GM08714 (cell line): ENCODE data around the gene HHIP.
A peak's percentile ranks its signal among the peaks of the same experiment; 100 is the strongest.

Experiments
- H3K4me3 ChIP-seq: fragments of 200-500 bp; sonication (Bioruptor generic); 2 replicates; pipeline ENCODE4 v1.5.1; 2014; ENCODE audit warnings: mild to moderate bottlenecking, low read length, inconsistent platforms
- ZNF274 ChIP-seq: IDR thresholded peaks from 2 replicates; pipeline ENCODE4 v1.6.1; 2012; ENCODE audit warnings: mild to moderate bottlenecking, low read depth, low read length

Gene HHIP, protein sequence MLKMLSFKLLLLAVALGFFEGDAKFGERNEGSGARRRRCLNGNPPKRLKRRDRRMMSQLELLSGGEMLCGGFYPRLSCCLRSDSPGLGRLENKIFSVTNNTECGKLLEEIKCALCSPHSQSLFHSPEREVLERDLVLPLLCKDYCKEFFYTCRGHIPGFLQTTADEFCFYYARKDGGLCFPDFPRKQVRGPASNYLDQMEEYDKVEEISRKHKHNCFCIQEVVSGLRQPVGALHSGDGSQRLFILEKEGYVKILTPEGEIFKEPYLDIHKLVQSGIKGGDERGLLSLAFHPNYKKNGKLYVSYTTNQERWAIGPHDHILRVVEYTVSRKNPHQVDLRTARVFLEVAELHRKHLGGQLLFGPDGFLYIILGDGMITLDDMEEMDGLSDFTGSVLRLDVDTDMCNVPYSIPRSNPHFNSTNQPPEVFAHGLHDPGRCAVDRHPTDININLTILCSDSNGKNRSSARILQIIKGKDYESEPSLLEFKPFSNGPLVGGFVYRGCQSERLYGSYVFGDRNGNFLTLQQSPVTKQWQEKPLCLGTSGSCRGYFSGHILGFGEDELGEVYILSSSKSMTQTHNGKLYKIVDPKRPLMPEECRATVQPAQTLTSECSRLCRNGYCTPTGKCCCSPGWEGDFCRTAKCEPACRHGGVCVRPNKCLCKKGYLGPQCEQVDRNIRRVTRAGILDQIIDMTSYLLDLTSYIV

DNA sequence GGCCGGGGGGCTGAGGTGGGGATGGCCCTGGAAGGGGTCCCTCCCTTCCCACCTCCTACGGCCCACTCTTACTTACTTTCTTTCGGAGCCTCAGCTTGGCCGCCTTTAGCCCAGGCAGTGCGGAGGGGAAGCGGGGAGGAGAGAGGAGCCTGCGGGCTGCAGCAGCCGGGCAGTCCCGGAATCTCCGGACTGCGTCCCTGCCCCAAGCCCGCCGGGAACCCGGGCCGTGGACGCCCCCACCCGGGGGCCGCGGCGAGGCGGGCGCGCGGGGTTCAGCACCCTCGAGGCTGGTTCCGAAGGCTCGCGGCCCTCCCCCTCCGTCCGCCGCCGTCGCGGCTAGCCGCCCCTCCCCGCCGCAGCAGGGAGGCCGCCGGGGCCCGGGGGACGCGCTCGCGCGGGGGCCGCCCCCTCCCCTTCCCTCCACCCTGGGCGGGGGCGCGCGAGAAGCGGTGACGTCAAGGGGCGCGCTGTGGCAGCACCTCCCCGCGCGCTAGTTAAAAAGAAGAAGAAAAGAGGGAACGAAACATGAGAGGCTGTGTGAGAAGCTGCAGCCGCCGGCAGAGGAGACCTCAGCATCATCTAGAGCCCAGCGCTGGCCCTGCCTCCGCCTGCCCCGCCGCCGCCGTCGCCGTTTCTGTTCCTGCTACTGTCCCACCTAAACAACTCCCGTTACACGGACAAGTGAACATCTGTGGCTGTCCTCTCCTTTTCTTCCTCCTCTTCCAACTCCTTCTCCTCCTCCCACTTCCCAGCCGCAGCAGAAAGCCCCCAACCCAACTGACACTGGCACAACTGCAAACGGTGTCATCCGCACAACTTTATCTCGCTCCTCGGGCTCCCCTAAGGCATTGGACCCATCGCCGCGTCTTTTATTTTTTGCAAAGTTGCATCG is at the start of gene HHIP:
Gene HHIP (plus strand): TSS at position 526 of the 892 bp plus-strand sequence. CDS start 520 bp downstream, outside the sequence.
- H3K4me3 ChIP-seq, result peak within 1 kb of the TSS; percentile 65
- no peak for TF ChIP-seq ZNF274

DNA sequence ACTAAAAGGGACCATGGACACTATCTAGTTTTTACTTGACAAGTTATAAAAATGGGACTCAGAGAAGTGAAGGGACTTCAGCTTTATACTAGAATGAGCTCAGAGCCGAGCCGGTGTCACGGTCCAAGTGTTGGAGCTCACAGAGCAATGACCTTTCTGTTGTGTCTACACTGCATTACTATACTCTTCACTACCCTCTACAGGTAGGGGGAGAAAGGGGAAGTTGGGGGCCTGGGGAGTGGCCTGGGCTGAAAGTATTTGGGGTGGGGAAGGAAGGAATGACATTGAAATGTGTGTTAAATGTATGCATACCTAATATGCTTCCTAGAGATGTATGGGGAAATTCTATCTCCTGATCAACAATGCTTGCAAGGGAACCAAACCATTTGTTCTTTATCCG is 48.8 kb upstream of the HHIP start:
- no peak overlapping the region for H3K4me3 ChIP-seq
- TF ChIP-seq ZNF274, result no peak

- TF ChIP-seq ZNF274, result no peak
- H3K4me3 ChIP-seq, result no peak overlapping the region
Measured at GRCh38 chr4:144599621-144600020, 46.3 kb upstream of the HHIP start.

- no peak for TF ChIP-seq ZNF274
Measured at GRCh38 chr4:144611850-144612249, 34.1 kb upstream of the HHIP start.

GRCh38 chr4:144614850-144615585 is 30.9 kb upstream of the HHIP start:
- no peak for TF ChIP-seq ZNF274

More at GRCh38 chr4:144611850-144612249, 34.1 kb upstream of the HHIP start:
- no peak overlapping the region for H3K4me3 ChIP-seq

DNA sequence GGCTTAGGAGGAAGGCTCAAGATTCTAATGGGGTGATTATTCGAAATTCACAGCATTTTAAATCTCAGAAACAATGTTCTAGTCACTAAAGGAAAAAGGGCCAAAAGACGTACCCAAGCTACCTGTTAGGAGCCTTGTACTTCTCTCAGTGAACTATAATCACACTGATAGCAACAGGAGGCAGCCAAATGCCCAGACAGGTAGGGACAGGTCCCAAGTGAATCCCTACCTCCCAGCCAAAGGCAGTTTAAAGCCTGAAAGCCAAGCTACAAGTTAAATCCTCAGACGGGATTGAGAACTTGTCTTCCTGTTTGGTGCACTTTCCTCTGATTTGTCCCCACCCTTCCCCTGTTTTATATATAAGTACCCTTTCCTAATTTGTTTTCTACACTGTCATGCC is 24.3 kb upstream of the HHIP start:
- TF ChIP-seq ZNF274, result no peak
- no peak overlapping the region for H3K4me3 ChIP-seq

More at GRCh38 chr4:144614850-144615585, 30.9 kb upstream of the HHIP start:
- no peak overlapping the region for H3K4me3 ChIP-seq

DNA sequence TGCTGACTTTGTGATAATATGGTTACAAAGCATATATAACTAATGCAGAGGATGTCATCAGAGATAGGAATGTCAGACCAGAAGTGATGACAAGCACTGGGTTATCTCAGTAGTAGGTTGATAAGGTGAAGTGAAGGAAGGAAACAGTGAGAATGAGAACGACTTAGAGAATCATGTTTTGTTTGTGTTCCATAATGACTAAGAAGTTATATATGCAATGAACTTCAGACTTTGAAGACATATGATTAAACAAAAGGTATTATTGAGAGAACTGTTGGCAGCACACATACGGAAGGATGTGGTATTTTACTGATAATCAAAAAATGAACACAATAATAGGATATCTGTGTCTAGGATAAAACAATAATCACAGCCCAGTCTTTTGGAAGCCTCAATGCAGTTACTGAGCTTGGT is 18.3 kb upstream of the HHIP start:
- H3K4me3 ChIP-seq, result no peak overlapping the region
- no peak for TF ChIP-seq ZNF274

DNA sequence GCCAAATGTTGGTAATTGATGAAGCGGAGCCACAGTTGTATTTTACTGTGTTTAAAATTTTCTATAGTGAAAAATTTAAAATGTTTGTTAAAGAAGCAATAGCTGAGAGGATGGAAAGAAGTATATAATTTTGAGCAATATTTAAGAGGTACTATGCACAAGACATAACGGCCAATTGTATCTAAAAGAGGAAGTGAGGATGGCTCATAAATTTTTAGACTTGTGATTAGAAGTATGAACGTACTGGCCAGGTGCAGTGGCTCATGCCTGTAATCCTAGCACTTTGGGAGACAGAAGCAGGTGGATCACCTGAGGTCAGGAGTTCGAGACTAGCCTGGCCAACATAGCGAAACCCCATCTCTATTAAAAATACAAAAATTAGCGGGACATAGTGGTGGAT is 12.7 kb upstream of the HHIP start:
- no peak for TF ChIP-seq ZNF274
- H3K4me3 ChIP-seq, result no peak overlapping the region

GRCh38 chr4:144634978-144635747 is 10.8 kb upstream of the HHIP start:
- no peak for TF ChIP-seq ZNF274

GRCh38 chr4:144644368-144645101 is 1.4 kb upstream of the HHIP start:
- 0 out of 2 replicates have a peak overlapping the region, but pooled peaks have one; percentile 6 for H3K4me3 ChIP-seq
- TF ChIP-seq ZNF274, result no peak

More at GRCh38 chr4:144634978-144635747, 10.8 kb upstream of the HHIP start:
- H3K4me3 ChIP-seq, result no peak overlapping the region

DNA sequence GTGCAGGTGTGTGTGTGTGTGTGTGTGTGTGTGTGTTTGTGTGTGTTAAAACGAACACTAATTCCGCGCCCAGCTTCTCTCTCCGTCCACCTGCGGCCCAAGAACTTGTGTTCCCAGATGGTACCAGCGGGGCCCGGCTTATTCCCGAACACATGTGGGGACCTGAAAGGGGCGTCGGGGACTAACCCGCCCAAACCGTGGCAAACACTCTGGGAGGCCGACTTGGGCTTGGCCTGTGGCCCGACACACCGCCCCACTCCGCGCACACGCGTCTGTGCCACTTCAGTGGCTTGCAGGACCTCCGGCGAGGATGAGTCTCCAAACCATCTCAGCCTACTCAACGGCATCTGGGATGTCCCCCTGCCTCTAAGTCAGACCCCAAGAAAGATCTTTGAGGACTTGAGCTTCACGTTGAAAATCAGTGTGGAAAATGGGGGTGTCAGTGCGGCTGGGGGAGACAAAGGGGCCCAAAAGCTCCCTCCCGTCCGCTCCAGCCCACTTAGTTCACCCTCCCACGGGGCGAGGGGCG is 790 bp upstream of the HHIP start:
- H3K4me3 ChIP-seq, result no peak overlapping the region; the same call in 1 of the 2 replicates
- no peak for TF ChIP-seq ZNF274
